ENCODE results near the gene E2F3. TPM values are rescaled to one million over a fixed set of nuclear protein-coding genes. Genes with fewer than 3 reads are reported as not detected.

The E2F3 gene
- total RNA-seq, 6 donors from 2014 or later, result 4.0 to 10.8 (median 6.5) TPM

- DNase-seq, result no peak
- H3K36me3 ChIP-seq, result peaks cover 0 to 8% (median 3%) of the 10 kb centered on the region in 4 donors
- peaks cover 0 to 9% (median 0%) of the 10 kb centered on the region in 4 donors for H3K4me1 ChIP-seq
- WGBS, 2 donors, result 68% methylated on average over 5 of the region's 5 CpGs
- H3K4me3 ChIP-seq, result no peak overlapping the region
- H3K27ac ChIP-seq, result peak overlapping the region in 3 of 4 donors; percentile 45 to 80 (median 64)
- TF ChIP-seq POLR2A (IDR thresholded peaks at IDR 0.05), result no peak
- peak in 1 of 2 donors; percentile 23 for TF ChIP-seq POLR2AphosphoS5 (IDR thresholded peaks at IDR 0.05)
- H3K9me3 ChIP-seq, result no peaks in the 10 kb centered on the region
- no peaks in the 10 kb centered on the region for H3K27me3 ChIP-seq
- peak in 1 of 2 donors; percentile 35 for ATAC-seq (ENCODE audit: low FRiP score in 2 of 2)
These were observed 82.3 kb downstream of the E2F3 start for GRCh38 chr6:20483887-20484497.

- Histone ChIP-seq H3K36me3 (peaks cover 4 to 18% (median 13%) of the 10 kb centered on the region in 4 donors), H3K9me3 (no peaks in the 10 kb centered on the region), H3K27ac (no peak overlapping the region), H3K27me3 (no peaks in the 10 kb centered on the region), H3K4me3 (no peak overlapping the region), H3K4me1 (peaks cover 0 to 9% (median 0%) of the 10 kb centered on the region in 4 donors)
- WGBS, 2 donors, result 97 to 98% methylated on average over 4 of the region's 4 CpGs
- TF ChIP-seq EP300 (IDR thresholded peaks at IDR 0.05) (no peak), POLR2A (IDR thresholded peaks at IDR 0.05) (no peak), CTCF (IDR thresholded peaks at IDR 0.05) (no peak), POLR2AphosphoS5 (IDR thresholded peaks at IDR 0.05) (no peak)
- ATAC-seq (ENCODE audit: low FRiP score in 2 of 2) (no peak), DNase-seq (no peak)
These were observed 85.0 kb downstream of the E2F3 start for GRCh38 chr6:20486641-20487040.

- peaks cover 4 to 18% (median 13%) of the 10 kb centered on the region in 4 donors for H3K36me3 ChIP-seq
- 93 to 95% methylated on average over 6 of the region's 6 CpGs for WGBS, 2 donors
- no peak for TF ChIP-seq POLR2AphosphoS5 (IDR thresholded peaks at IDR 0.05)
- TF ChIP-seq CTCF (IDR thresholded peaks at IDR 0.05), result no peak
- TF ChIP-seq EP300 (IDR thresholded peaks at IDR 0.05), result no peak
- TF ChIP-seq POLR2A (IDR thresholded peaks at IDR 0.05), result no peak
- no peaks in the 10 kb centered on the region for H3K27me3 ChIP-seq
- H3K9me3 ChIP-seq, result no peaks in the 10 kb centered on the region
- ATAC-seq (ENCODE audit: low FRiP score in 2 of 2) (no peak), DNase-seq (no peak)
- H3K4me1 ChIP-seq, result peaks cover 0 to 9% (median 0%) of the 10 kb centered on the region in 4 donors
- H3K27ac ChIP-seq, result no peak overlapping the region
- H3K4me3 ChIP-seq, result no peak overlapping the region
These were observed 86.1 kb downstream of the E2F3 start for GRCh38 chr6:20487669-20488375.

GRCh38 chr6:20490591-20490990, 88.9 kb downstream of the E2F3 start:
- H3K27ac ChIP-seq, result no peak overlapping the region
- 96% methylated on average over 6 of the region's 6 CpGs for WGBS, 2 donors
- DNase-seq (no peak), ATAC-seq (ENCODE audit: low FRiP score in 2 of 2) (no peak)
- TF ChIP-seq POLR2AphosphoS5 (IDR thresholded peaks at IDR 0.05) (no peak), POLR2A (IDR thresholded peaks at IDR 0.05) (no peak), CTCF (IDR thresholded peaks at IDR 0.05) (no peak), EP300 (IDR thresholded peaks at IDR 0.05) (no peak)
- H3K27me3 ChIP-seq, result no peaks in the 10 kb centered on the region
- H3K4me1 ChIP-seq, result no peaks in the 10 kb centered on the region
- no peak overlapping the region for H3K4me3 ChIP-seq
- no peaks in the 10 kb centered on the region for H3K9me3 ChIP-seq
- peaks cover 4 to 18% (median 13%) of the 10 kb centered on the region in 4 donors for H3K36me3 ChIP-seq

GRCh38 chr6:20492099-20492498, 90.4 kb downstream of the E2F3 start:
- Histone ChIP-seq H3K27me3 (no peaks in the 10 kb centered on the region), H3K27ac (no peak overlapping the region), H3K36me3 (peaks cover 4 to 18% (median 13%) of the 10 kb centered on the region in 4 donors), H3K9me3 (no peaks in the 10 kb centered on the region), H3K4me1 (no peaks in the 10 kb centered on the region), H3K4me3 (no peak overlapping the region)
- 86 to 89% methylated on average over 2 of the region's 2 CpGs for WGBS, 2 donors
- DNase-seq (no peak), ATAC-seq (ENCODE audit: low FRiP score in 2 of 2) (no peak)
- TF ChIP-seq CTCF (IDR thresholded peaks at IDR 0.05), result no peak
- no peak for TF ChIP-seq EP300 (IDR thresholded peaks at IDR 0.05)
- TF ChIP-seq POLR2A (IDR thresholded peaks at IDR 0.05), result no peak
- no peak for TF ChIP-seq POLR2AphosphoS5 (IDR thresholded peaks at IDR 0.05)

Measured in upper lobe of left lung (tissue), 6 donors.